Measurements from ENCODE around the gene C15orf39. TPM values are rescaled to one million over a fixed set of nuclear protein-coding genes. Genes with fewer than 3 reads are reported as not detected.

C15orf39 gene
- polyA plus RNA-seq, 3 donors from 2014 or later = 3.8 to 14.0 (median 4.7) TPM

DNA sequence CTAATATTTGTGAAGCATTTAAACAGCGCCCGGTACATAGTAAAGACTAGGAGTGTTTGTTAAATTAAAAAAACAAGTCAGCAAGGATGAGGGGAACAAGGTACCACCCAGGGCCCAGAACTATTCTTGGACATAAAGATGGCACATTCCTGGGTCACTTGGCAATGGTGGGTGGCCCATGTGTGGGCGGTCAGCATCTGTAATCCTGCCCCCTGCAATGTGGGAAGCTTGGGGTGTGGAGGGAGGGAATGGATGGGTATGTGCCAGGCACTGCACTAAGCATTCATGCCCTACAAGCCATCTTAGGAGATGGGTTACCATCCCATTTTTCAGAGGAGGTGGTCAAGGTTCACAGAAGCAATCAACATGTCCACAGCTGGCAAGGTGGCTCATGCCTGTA, 7.3 kb upstream of the C15orf39 start:
- no peaks in the 10 kb centered on the region for H3K36me3 Mint-ChIP-seq
- H3K4me1 Mint-ChIP-seq = peaks cover 14% of the 10 kb centered on the region in 2 donors
- peaks cover 0 to 3% (median 2%) of the 10 kb centered on the region in 3 donors for H3K27me3 Mint-ChIP-seq (ENCODE audit: low read depth in 3 of 3)
- no peaks in the 10 kb centered on the region for H3K9me3 Mint-ChIP-seq
- H3K27ac Mint-ChIP-seq = peak overlapping the region in 1 of 6 donors; percentile 69
- H3K4me3 Mint-ChIP-seq = no peak overlapping the region
- DNase-seq = no peak

- Mint-ChIP-seq H3K4me1 (peaks cover 20 to 23% of the 10 kb centered on the region in 2 donors), H3K27me3 (ENCODE audit: low read depth in 3 of 3) (peaks cover 0 to 3% (median 2%) of the 10 kb centered on the region in 3 donors), H3K9me3 (no peaks in the 10 kb centered on the region), H3K36me3 (no peaks in the 10 kb centered on the region), H3K27ac (no peak overlapping the region), H3K4me3 (no peak overlapping the region)
- DNase-seq = no peak
These were observed 6.4 kb upstream of the C15orf39 start for GRCh38 chr15:75195122-75195765.

DNA sequence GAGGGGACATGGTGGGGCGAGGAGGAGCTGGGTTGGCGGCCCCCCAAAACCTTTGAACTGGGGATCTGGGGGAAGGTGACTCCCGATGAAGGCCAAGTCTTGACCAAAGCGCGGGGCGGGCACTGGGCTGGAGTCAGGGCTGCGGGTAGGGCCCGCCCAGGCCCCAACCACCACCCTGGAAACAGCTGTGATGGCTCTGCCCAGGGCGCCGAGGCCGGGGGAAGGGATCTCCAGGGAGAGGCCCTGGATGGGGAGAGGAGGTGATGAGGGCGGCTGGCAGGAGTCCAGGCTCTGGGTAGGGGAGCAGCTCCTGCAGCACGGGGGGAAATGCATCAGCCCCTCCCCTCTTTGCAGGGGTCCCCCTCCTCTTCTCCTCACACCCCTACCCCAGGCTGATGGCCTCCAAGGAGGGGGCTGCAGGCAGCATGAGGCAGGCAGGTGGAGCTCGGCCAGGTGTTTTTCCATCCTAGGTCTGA, 5.9 kb upstream of the C15orf39 start:
- Mint-ChIP-seq H3K36me3 (no peaks in the 10 kb centered on the region), H3K9me3 (no peaks in the 10 kb centered on the region), H3K4me3 (no peak overlapping the region), H3K27ac (no peak overlapping the region), H3K4me1 (peaks cover 23 to 28% of the 10 kb centered on the region in 2 donors), H3K27me3 (ENCODE audit: low read depth in 3 of 3) (peaks cover 0 to 3% (median 2%) of the 10 kb centered on the region in 3 donors)
- DNase-seq = no peak

DNA sequence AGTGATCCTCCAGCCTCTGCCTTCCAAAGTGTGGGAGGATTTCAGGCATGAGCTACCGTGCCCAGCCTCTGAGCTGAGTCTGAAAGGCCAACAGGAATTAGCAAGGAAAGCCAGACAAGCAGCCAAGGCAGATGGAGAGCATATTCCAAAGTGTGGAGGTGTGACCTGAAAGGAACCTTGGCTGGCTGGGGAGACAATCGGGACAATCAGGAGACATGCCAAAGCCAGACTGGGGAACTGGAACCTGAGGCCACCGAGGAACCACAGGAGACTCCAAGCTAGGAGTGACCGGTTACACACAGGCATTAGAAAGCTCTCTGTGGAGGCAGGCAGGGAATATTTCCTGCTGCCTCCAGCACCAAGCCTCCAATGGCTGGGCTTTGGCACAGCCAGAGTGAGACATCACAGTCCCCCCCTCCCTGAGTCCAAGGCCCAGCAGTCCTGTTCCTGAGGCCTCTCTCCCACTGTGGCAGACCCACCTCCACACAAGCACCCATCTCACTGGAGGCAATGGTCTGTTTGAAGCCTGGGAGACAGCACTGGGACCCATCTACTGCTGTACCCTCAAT, 4.5 kb upstream of the C15orf39 start:
- Mint-ChIP-seq H3K4me3 (no peak overlapping the region), H3K4me1 (peaks cover 30 to 35% of the 10 kb centered on the region in 2 donors), H3K27me3 (ENCODE audit: low read depth in 3 of 3) (peaks cover 3 to 7% (median 5%) of the 10 kb centered on the region in 3 donors), H3K36me3 (no peaks in the 10 kb centered on the region), H3K27ac (no peak overlapping the region), H3K9me3 (no peaks in the 10 kb centered on the region)
- DNase-seq = no peak

DNA sequence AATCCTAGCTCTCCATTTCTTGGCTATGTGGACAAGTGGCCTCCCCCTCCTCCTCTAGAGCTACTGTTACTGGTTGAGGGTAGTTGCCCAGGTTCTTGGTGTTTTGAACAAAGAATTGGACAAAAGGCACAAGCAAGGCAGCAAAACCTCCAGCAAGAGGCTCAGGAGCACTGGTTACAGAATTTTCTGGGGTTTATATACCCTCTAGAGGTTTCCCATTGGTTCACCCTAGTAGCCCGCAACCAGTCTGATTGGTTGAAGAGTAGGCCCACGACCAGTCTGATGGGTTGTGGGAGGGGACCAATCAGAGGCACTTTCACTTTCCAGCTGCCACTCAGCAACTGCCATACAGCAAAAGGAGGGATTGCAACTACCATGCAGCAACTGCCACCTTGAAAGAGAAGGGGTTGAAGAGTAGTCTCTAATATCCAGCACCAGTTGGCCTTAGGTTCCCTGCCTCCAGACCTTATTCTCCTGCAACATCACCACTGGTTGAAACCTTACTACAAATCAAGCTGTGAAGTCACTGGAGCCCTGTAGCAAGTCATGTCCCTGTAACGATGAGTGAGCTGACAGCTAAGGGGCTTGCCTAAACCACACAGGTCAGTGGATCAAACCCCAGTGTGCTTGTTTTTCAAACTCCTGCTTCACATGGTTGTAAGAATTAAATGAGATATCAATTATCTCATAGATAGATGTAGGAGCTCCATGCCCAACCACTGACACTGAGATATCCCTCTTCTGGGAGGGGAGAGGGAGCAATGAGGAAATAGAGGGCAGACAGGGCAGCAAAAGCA, 2.9 kb upstream of the C15orf39 start:
- DNase-seq = peak; percentile 75 to 80 (median 75)
- peaks cover 6 to 7% (median 7%) of the 10 kb centered on the region in 3 donors for H3K27me3 Mint-ChIP-seq (ENCODE audit: low read depth in 3 of 3)
- no peaks in the 10 kb centered on the region for H3K9me3 Mint-ChIP-seq
- H3K4me1 Mint-ChIP-seq = peaks cover 41 to 45% of the 10 kb centered on the region in 2 donors
- H3K4me3 Mint-ChIP-seq = peak overlapping the region; percentile 55 to 73 (median 68)
- peak overlapping the region; percentile 66 to 89 (median 84) for H3K27ac Mint-ChIP-seq
- no peaks in the 10 kb centered on the region for H3K36me3 Mint-ChIP-seq

DNA sequence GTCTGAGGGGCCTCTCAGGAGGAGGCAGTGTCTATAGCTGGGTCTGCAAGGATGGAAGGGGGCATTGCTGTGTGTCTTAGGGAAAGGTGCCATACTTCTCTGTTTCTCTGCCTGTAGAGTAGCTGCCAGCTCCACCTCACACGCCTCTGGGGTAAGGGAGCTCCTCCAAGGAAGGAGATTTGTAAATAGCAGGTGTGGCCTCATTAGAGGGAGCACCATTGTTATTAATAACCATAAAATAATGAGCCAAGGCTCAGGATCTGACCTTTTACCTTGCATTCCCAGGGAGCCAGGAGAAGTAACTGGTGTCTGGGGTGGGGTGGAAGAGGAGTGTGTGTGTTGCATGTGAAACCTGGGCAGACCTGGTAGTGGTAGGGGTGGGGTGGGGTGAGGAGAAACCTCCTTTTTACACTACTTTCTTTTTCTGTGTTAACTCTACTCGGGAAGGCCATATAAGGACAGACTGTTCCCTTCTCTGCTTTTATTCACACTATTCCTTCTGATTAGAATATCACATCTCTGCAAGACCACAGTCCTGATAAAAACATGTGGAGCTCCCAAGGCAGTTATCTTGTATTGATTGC, 2.2 kb upstream of the C15orf39 start:
- no peaks in the 10 kb centered on the region for H3K9me3 Mint-ChIP-seq
- H3K4me1 Mint-ChIP-seq = peaks cover 48 to 52% of the 10 kb centered on the region in 2 donors
- H3K36me3 Mint-ChIP-seq = no peaks in the 10 kb centered on the region
- DNase-seq = no peak
- H3K27ac Mint-ChIP-seq = peak overlapping the region; percentile 23 to 89 (median 66)
- H3K4me3 Mint-ChIP-seq = peak overlapping the region; percentile 35 to 73 (median 68)
- peaks cover 7 to 9% (median 7%) of the 10 kb centered on the region in 3 donors for H3K27me3 Mint-ChIP-seq (ENCODE audit: low read depth in 3 of 3)

DNA sequence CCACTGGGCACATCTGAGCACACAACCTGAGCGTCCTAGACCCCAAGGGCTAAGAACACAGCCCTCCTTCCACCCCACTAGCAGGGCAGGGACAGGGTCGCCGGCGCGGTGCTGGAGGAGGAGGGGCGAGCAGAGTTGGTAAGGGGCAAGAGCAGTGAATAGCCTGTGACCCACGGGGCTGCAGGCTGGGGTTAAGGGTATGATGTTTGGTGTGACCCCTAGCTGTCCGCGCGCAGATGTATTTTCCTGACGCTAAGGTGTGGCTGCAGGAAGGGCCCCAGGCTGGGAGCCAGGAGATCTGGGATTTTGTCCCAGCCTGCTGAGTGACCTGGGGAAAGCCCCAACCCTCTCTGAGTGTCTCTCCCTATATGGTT, 1.3 kb upstream of the C15orf39 start:
- DNase-seq = no peak
- peak overlapping the region; percentile 90 to 94 (median 93) for H3K4me3 Mint-ChIP-seq

DNA sequence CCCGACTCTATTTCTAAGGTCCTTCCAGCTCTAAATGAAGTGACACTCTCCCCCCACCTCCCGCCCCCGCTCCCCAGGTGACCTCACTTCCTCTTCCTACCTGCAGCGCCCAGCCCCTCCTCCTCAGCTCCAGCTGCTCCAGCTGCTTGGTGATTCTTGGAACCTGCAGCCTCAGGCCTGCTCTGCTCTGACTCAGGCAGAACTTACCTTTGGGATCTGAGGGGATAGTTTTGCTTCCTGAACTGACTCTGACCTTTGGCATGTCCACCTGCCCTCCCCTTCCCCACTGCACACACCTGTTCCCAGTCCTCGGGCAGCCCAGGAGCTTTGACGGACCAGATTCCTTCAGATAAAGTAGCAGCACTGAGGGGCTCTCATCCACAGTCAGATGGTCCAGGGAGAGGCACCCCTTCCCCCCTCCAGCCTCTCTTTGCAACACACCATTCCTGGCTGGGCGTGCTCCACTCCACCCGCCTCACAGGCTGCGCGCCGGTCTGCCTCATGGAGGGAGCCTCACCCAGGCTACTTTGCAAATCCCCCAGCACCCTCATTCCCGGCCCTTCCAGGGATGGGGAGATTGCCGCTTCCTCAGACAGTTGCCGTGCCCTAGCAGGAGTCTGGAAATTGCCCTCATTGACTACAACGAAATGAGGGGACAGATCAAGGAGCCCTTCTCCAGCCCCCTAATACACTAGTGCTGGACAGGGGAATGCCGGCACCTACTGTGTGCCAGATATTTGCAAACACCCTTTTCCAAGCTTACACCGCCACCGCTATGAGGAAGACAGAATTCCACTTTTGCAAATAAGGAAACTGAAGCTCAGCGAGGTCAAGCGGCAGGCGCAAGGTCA, 692 bp upstream of the C15orf39 start:
- H3K4me1 Mint-ChIP-seq = peaks cover 60 to 66% of the 10 kb centered on the region in 2 donors
- no peaks in the 10 kb centered on the region for H3K9me3 Mint-ChIP-seq

More for the DNA sequence above, 1.3 kb upstream of the C15orf39 start:
- H3K27ac Mint-ChIP-seq = no peak overlapping the region
- H3K9me3 Mint-ChIP-seq = no peaks in the 10 kb centered on the region
- peaks cover 7 to 10% (median 7%) of the 10 kb centered on the region in 3 donors for H3K27me3 Mint-ChIP-seq (ENCODE audit: low read depth in 3 of 3)
- no peaks in the 10 kb centered on the region for H3K36me3 Mint-ChIP-seq
- H3K4me1 Mint-ChIP-seq = peaks cover 57 to 61% of the 10 kb centered on the region in 2 donors

GRCh38 chr15:75202251-75203016, 752 bp downstream of the C15orf39 start:
- peak; percentile 83 to 86 (median 86) for DNase-seq
- H3K9me3 Mint-ChIP-seq = no peaks in the 10 kb centered on the region
- peaks cover 60 to 73% of the 10 kb centered on the region in 2 donors for H3K4me1 Mint-ChIP-seq
- peaks cover 7 to 10% (median 7%) of the 10 kb centered on the region in 3 donors for H3K27me3 Mint-ChIP-seq (ENCODE audit: low read depth in 3 of 3)
- H3K27ac Mint-ChIP-seq = peak overlapping the region; percentile 86 to 94 (median 90)
- H3K36me3 Mint-ChIP-seq = no peaks in the 10 kb centered on the region
- peak overlapping the region; percentile 86 to 93 (median 91) for H3K4me3 Mint-ChIP-seq

More for the DNA sequence above, 692 bp upstream of the C15orf39 start:
- H3K27ac Mint-ChIP-seq = peak overlapping the region; percentile 85 to 93 (median 90)
- no peak for DNase-seq
- no peaks in the 10 kb centered on the region for H3K36me3 Mint-ChIP-seq
- H3K27me3 Mint-ChIP-seq (ENCODE audit: low read depth in 3 of 3) = peaks cover 7 to 10% (median 7%) of the 10 kb centered on the region in 3 donors
- peak overlapping the region; percentile 90 to 94 (median 93) for H3K4me3 Mint-ChIP-seq

DNA sequence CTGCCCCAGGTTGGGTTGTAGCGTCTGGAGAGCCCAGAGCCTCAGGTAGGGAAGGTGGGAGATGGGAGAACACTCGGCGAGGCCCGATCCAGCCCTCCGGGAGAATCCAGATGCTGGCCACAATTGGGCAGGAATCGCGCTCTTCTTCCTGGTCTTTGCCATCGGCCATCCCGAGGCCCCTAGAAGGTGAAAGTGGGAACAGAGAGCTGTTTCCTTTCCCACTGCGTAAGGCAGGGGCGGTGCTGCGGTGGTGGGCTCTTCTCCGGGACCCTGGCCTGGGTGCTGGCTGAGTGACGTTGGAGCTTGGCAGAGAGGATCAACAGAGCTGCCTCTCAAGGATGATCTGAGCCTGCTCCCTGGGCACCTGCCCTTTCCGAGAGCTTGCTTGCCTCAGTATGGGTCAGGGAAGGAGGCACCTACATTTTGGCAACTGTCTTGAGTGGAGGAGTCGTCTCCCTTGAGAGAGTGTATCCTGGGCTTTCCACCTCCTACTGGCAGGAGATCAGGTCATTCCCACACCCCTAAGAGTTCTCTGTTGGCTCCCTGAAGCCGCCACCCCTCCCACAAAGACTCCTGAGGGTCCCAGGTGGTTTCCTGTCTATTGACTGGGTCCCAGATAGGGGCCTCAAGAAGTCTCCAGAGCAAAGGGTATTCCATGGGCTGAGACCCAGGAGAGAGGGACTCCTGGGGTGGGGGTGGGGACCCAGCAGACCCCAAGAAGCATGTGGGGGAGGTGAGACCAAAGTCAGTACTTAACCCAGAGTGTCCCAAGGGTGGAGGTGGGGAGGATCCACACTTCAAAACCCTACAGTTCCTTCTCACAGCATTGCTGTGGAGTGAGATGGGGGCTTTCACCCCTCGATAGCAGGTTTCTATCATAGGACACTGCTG, 1.6 kb downstream of the C15orf39 start:
- Mint-ChIP-seq H3K36me3 (no peaks in the 10 kb centered on the region), H3K4me1 (peaks cover 57 to 74% of the 10 kb centered on the region in 2 donors), H3K9me3 (no peaks in the 10 kb centered on the region), H3K27ac (peak overlapping the region; percentile 86 to 94 (median 90)), H3K4me3 (peak overlapping the region; percentile 86 to 93 (median 91)), H3K27me3 (ENCODE audit: low read depth in 3 of 3) (peaks cover 7 to 10% (median 9%) of the 10 kb centered on the region in 3 donors)
- no peak for DNase-seq

GRCh38 chr15:75203908-75204263, 2.2 kb downstream of the C15orf39 start:
- H3K4me1 Mint-ChIP-seq = peaks cover 55 to 71% of the 10 kb centered on the region in 2 donors
- DNase-seq = peak in 1 of 3 donors; percentile 19
- peak overlapping the region; percentile 86 to 94 (median 90) for H3K27ac Mint-ChIP-seq
- H3K36me3 Mint-ChIP-seq = peaks cover 0 to 1% (median 0%) of the 10 kb centered on the region in 3 donors
- H3K27me3 Mint-ChIP-seq (ENCODE audit: low read depth in 3 of 3) = peaks cover 7 to 10% (median 9%) of the 10 kb centered on the region in 3 donors
- H3K9me3 Mint-ChIP-seq = no peaks in the 10 kb centered on the region
- H3K4me3 Mint-ChIP-seq = peak overlapping the region; percentile 86 to 93 (median 91)
